ENCODE measurements around the gene CNN2. TPM values are rescaled to one million over a fixed set of nuclear protein-coding genes. Genes with fewer than 3 reads are reported as not detected.

CNN2 gene
- total and polyA plus RNA-seq, 2 donors (not counting 1 experiment from before 2014, with no cell fraction given), result 198 to 301 TPM

- H3K4me1 ChIP-seq (ENCODE audit: control insufficient read depth in 2 of 2, insufficient read depth in 2 of 2, low read length in 2 of 2), result peaks cover 44 to 68% of the 10 kb centered on the region in 2 donors
- peaks cover 0 to 33% of the 10 kb centered on the region in 2 experiments for H3K36me3 ChIP-seq (replicated peaks in 1 of 2; ENCODE audit: control extremely low read depth in 1 of 2, control insufficient read depth in 1 of 2, extremely low read depth in 1 of 2, insufficient read depth in 2 of 2, low read length in 1 of 2)
- ChIA-PET CTCF (interaction anchor here (0.6 to 5.2 kb wide), 15 partner anchors 9 to 208 kb away, joined by 3 to 56 read pairs (median 6); partner anchors contain the start of genes ABCA7, CNN2, FAM174C and POLR2E), POLR2A (interaction anchor here (0.6 to 6.3 kb wide), 22 partner anchors 8 to 1617 kb away, joined by 3 to 97 read pairs (median 5); partner anchors contain the start of genes ABCA7, ATP5F1D, CNN2 and GPX4)
- peak within 1 kb of the TSS; percentile 94 for H3K9ac ChIP-seq (ENCODE audit: low read length)
- H3K4me3 ChIP-seq (ENCODE audit: control extremely low read depth in 1 of 5, extremely low read depth in 1 of 5, insufficient read depth in 1 of 5, low read depth in 2 of 5, low read length in 4 of 5), result peak within 1 kb of the TSS; percentile 55 to 99 (median 90)
- ATAC-seq (ENCODE audit: low read depth) (peak; percentile 56), DNase-seq (peak; percentile 85)
- peaks cover 68% of the 10 kb centered on the region for H4K20me1 ChIP-seq (ENCODE audit: control insufficient read depth, insufficient read depth, low read length, poor library complexity, severe bottlenecking)
- H3K27ac ChIP-seq (ENCODE audit: low read length in 2 of 2), result peak within 1 kb of the TSS; percentile 77 to 87
- peak within 1 kb of the TSS; percentile 97 for H3K27ac Mint-ChIP-seq
- WGBS (ENCODE audit: insufficient coverage), result 2% methylated on average over 61 of the region's 61 CpGs
- H3K4me3 Mint-ChIP-seq, result peak within 1 kb of the TSS; percentile 96
- no peaks in the 10 kb centered on the region for H3K9me3 Mint-ChIP-seq (ENCODE audit: insufficient read depth)
- H3K9me3 ChIP-seq (ENCODE audit: control extremely low read depth in 1 of 3, control insufficient read depth in 2 of 3, insufficient read depth in 1 of 3, low read length in 2 of 3), result peaks cover 0 to 25% (median 0%) of the 10 kb centered on the region in 3 donors
- peaks cover 51% of the 10 kb centered on the region for H3K79me2 ChIP-seq (ENCODE audit: control insufficient read depth, insufficient read depth, low read length)
- H3K27me3 Mint-ChIP-seq, result no peaks in the 10 kb centered on the region
- TF ChIP-seq EZH2 (IDR thresholded peaks at IDR 0.05; ENCODE audit: borderline replicate concordance, insufficient read depth, low read depth, low read length, poor library complexity, severe bottlenecking) (no peak), CTCF (IDR thresholded peaks at IDR 0.05) (no peak)
- peak within 1 kb of the TSS; percentile 91 for H3K4me2 ChIP-seq (replicated peaks; ENCODE audit: low read depth, low read length, poor library complexity, severe bottlenecking)
- H3K27me3 ChIP-seq (replicated peaks in 1 of 4; ENCODE audit: control extremely low read depth in 1 of 4, control insufficient read depth in 3 of 4, insufficient read depth in 4 of 4, low read length in 3 of 4), result no peaks in the 10 kb centered on the region
- H3K4me1 Mint-ChIP-seq, result peaks cover 37% of the 10 kb centered on the region
- intact Hi-C loops (cut with micrococcal nuclease), result loop anchor here (5.0 to 10.0 kb wide), 2 partner anchors 35 to 142 kb away; partner anchors contain the start of genes ARID3A and GPX4
- H2AFZ ChIP-seq (ENCODE audit: insufficient read depth, low read depth, low read length, poor library complexity, severe bottlenecking), result peak within 1 kb of the TSS; percentile 38
These were observed 40.4 kb downstream of the CNN2 start, which contains the start of gene ARHGAP45 for GRCh38 chr19:1066748-1067340. Gene ARHGAP45, plus strand, starts transcription at chr19:1067167. Its CDS starts 239 bp downstream, at chr19:1067406.

Data from B cell (primary cell).